Measurements from ENCODE around the gene WNT6. TPM values are rescaled to one million over a fixed set of nuclear protein-coding genes. Genes with fewer than 3 reads are reported as not detected.
A peak's percentile ranks its signal among the peaks of the same experiment; 100 is the strongest.

WNT6 gene
- polyA plus RNA-seq, 1 experiment, result not detected

DNA sequence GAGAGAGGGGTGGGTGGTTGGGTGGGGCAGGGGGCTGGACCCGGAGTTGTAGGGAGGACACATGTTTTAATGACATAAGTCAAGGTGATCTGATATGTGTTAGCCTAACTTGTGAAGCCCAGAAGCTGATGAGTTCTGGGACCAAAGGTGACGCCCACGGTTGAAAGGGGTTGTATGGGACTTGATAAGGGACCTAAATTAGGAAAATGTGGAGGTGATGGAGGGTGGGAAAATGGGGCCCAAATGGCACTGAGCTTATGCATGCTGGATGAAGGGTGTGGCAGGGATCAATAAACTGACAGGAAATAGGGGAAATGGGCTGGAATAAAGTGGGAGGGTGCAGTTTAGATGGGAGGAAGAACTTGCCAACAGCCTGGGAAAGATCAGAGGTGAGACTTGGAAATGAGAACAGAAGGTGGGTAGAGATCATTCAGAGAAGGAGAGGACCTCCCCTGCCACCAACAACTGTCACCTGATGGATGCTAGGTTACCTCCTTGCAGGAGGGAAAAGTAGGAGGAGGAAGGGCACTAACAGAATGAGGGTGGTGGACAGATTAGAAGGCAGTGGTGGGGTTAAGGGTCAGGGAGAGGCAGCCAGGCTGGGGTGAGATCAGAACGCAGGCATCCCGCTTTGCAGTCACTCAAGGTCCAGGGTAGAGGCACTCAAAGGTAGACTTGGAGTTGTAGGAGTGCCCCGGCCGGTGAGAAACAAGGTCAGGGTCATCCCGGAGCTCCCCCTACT, 36.3 kb downstream of the WNT6 start:
- TF ChIP-seq, protein P1, sequence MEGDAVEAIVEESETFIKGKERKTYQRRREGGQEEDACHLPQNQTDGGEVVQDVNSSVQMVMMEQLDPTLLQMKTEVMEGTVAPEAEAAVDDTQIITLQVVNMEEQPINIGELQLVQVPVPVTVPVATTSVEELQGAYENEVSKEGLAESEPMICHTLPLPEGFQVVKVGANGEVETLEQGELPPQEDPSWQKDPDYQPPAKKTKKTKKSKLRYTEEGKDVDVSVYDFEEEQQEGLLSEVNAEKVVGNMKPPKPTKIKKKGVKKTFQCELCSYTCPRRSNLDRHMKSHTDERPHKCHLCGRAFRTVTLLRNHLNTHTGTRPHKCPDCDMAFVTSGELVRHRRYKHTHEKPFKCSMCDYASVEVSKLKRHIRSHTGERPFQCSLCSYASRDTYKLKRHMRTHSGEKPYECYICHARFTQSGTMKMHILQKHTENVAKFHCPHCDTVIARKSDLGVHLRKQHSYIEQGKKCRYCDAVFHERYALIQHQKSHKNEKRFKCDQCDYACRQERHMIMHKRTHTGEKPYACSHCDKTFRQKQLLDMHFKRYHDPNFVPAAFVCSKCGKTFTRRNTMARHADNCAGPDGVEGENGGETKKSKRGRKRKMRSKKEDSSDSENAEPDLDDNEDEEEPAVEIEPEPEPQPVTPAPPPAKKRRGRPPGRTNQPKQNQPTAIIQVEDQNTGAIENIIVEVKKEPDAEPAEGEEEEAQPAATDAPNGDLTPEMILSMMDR (IDR thresholded peaks at IDR 0.05; ENCODE audit: insufficient read depth, low read depth, low read length), result no peak
- no peak for DNase-seq (ENCODE audit: low read depth)
- no peaks in the 10 kb centered on the region for H3K36me3 ChIP-seq (ENCODE audit: control insufficient read depth, insufficient read depth, low read length)
- H3K27me3 ChIP-seq (ENCODE audit: control insufficient read depth, insufficient read depth, low read length), result peaks cover 35% of the 10 kb centered on the region
- no peak overlapping the region for H3K4me3 ChIP-seq (ENCODE audit: low read depth, low read length)
- CTCF ChIA-PET, result interaction anchor here (0.9 to 24.5 kb wide), 6 partner anchors 8 to 99 kb away, joined by 3 to 726 read pairs (median 5); partner anchors contain the start of gene WNT10A
- POLR2A ChIA-PET, result no interaction called here

DNA sequence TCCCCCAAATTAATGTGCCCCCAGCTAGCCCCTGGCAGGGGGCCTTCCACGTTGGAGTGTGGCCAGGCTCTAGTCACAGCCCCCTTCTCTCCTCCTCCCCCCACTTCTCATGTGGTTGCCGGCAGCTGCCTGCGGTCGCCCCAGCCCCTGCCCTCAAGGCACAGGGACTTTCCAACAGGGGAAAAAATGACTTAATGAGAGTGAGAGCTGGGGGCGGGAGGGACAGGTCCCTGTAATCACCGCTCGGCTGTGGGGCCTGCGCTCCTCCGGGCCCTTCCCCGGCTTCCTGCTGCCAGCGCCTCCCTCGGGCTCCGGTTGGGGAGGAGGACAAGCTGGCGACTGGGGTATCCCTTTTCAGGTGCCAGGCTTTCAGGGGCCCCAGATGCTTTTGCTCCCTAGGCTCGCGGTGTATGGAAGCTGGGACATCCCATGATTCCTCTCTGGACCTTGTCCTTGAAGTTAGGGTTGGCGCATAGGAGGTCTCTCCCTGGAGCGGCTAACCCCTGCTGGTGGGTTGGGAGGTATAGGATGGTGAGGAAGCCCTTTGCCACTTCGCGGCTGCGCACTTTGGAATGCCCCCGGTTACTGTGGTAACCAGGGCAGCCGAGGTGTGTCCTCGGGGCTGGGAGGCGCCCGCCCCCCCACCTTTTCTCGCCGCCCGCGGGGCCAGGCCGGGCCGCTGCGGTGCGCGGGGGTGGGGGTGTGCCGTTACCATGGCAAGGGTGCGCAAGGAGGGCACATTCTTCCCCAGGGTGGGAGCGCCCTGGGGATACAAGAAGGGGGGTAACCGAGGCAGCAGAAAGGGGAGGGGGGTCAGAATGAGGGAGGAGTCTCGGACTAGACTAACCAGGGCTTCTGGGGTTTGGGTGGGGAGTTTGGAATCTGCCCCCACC, 37.1 kb downstream of the WNT6 start:
- Histone ChIP-seq H3K4me3 (ENCODE audit: low read depth, low read length) (no peak overlapping the region), H3K36me3 (ENCODE audit: control insufficient read depth, insufficient read depth, low read length) (no peaks in the 10 kb centered on the region), H3K27me3 (ENCODE audit: control insufficient read depth, insufficient read depth, low read length) (peaks cover 31% of the 10 kb centered on the region)
- POLR2A ChIA-PET, result interaction anchor here (0.7 kb wide), 1 partner anchor 22 kb away, joined by 3 read pairs; no protein-coding TSS in a partner anchor
- CTCF ChIA-PET, result interaction anchor here (0.9 to 24.5 kb wide), 11 partner anchors 10 to 98 kb away, joined by 3 to 726 read pairs (median 5); partner anchors contain the start of gene WNT10A
- TF ChIP-seq, protein P1 (IDR thresholded peaks at IDR 0.05; ENCODE audit: insufficient read depth, low read depth, low read length), result no peak
- no peak for DNase-seq (ENCODE audit: low read depth)

- ChIA-PET POLR2A (no interaction called here), CTCF (interaction anchor here (1.0 to 24.5 kb wide), 21 partner anchors 9 to 290 kb away, joined by 3 to 726 read pairs (median 4); partner anchors contain the start of genes PLCD4, WNT10A and WNT6)
- H3K36me3 ChIP-seq (ENCODE audit: control insufficient read depth, insufficient read depth, low read length), result no peaks in the 10 kb centered on the region
- peaks cover 35% of the 10 kb centered on the region for H3K27me3 ChIP-seq (ENCODE audit: control insufficient read depth, insufficient read depth, low read length)
- H3K4me3 ChIP-seq (ENCODE audit: low read depth, low read length), result no peak overlapping the region
- TF ChIP-seq, protein P1 (IDR thresholded peaks at IDR 0.05; ENCODE audit: insufficient read depth, low read depth, low read length), result no peak
- DNase-seq (ENCODE audit: low read depth), result no peak
Observed at GRCh38 chr2:218897394-218898108, 37.9 kb downstream of the WNT6 start.

GRCh38 chr2:218898109-218898878, 38.7 kb downstream of the WNT6 start:
- TF ChIP-seq, protein P1 (IDR thresholded peaks at IDR 0.05; ENCODE audit: insufficient read depth, low read depth, low read length), result peak; percentile 98
- no peak for DNase-seq (ENCODE audit: low read depth)
- peaks cover 35% of the 10 kb centered on the region for H3K27me3 ChIP-seq (ENCODE audit: control insufficient read depth, insufficient read depth, low read length)
- no peak overlapping the region for H3K4me3 ChIP-seq (ENCODE audit: low read depth, low read length)
- ChIA-PET POLR2A (no interaction called here), CTCF (interaction anchor here (0.6 to 24.5 kb wide), 22 partner anchors 9 to 424 kb away, joined by 3 to 726 read pairs (median 4); partner anchors contain the start of genes PLCD4, WNT10A and WNT6)
- H3K36me3 ChIP-seq (ENCODE audit: control insufficient read depth, insufficient read depth, low read length), result no peaks in the 10 kb centered on the region
